Measurements from ENCODE around the gene FTCD. TPM values are rescaled to one million over a fixed set of nuclear protein-coding genes. Genes with fewer than 3 reads are reported as not detected.

FTCD gene
- total and polyA plus RNA-seq, 2 of the 4 experiments (the other 2 are of a cell fraction): 0.55 TPM; not detected in 1

GRCh38 chr21:46088189-46088588, 67.2 kb downstream of the FTCD start:
- dilution Hi-C loops (cut with HindIII; ENCODE audit: low sequenced_read_pairs, unreplicated experiment): no loop called here
- Histone ChIP-seq H3K4me1 (ENCODE audit: control insufficient read depth, insufficient read depth, low read length) (peaks cover 11% of the 10 kb centered on the region), H2AK5ac (ENCODE audit: low read depth, low read length) (no peak overlapping the region; the same call in 1 of the 2 replicates), H3K27me3 (ENCODE audit: control insufficient read depth, insufficient read depth, low read length) (no peaks in the 10 kb centered on the region), H3K9me1 (ENCODE audit: insufficient read depth, low read length) (peaks cover 11% of the 10 kb centered on the region), H3K56ac (ENCODE audit: extremely low read depth, insufficient read depth, low read length) (no peak overlapping the region), H3K9me3 (ENCODE audit: control insufficient read depth, insufficient read depth, low read length) (peaks cover 3% of the 10 kb centered on the region; the same call in 1 of the 2 replicates), H2AK9ac (replicated peaks; ENCODE audit: low read depth, low read length, poor library complexity) (no peak overlapping the region), H3K36me3 (ENCODE audit: control insufficient read depth, insufficient read depth, low read length) (no peaks in the 10 kb centered on the region), H4K20me1 (ENCODE audit: insufficient read depth, low read length) (0 out of 2 replicates have a peak, but pooled peaks cover 3% of the 10 kb centered on the region), H4K8ac (ENCODE audit: low read depth in 2 of 2, low read length in 2 of 2) (no peak overlapping the region), H2AFZ (replicated peaks; ENCODE audit: low read length, poor library complexity) (no peak overlapping the region), H2BK5ac (ENCODE audit: low read depth, low read length, poor library complexity, severe bottlenecking) (no peak overlapping the region), H4K91ac (ENCODE audit: insufficient read depth, low read depth, low read length) (no peak overlapping the region), H3K27ac (ENCODE audit: insufficient read depth, low read length) (no peak overlapping the region), H3K18ac (ENCODE audit: low read depth, low read length) (no peak overlapping the region), H3K14ac (replicated peaks; ENCODE audit: low read depth, low read length) (no peak overlapping the region), H3K4me3 (ENCODE audit: insufficient read depth, low read depth, low read length) (no peak overlapping the region), H3K4ac (ENCODE audit: low read depth, low read length) (no peak overlapping the region), H3K4me2 (ENCODE audit: low read depth, low read length) (no peak overlapping the region), H2BK20ac (ENCODE audit: low read depth, low read length) (no peak overlapping the region), H3K79me1 (ENCODE audit: low read depth in 1 of 2, low read length in 2 of 2) (peaks cover 0 to 15% of the 10 kb centered on the region in 2 experiments; a peak in 2 of 4 replicates), H2BK120ac (ENCODE audit: low read depth, low read length) (no peak overlapping the region), H3K23ac (ENCODE audit: low read depth, low read length) (no peak overlapping the region), H2BK15ac (ENCODE audit: low read depth, low read length) (no peak overlapping the region), H4K5ac (ENCODE audit: low read depth, low read length) (no peak overlapping the region), H3K9ac (ENCODE audit: low read depth, low read length) (no peak overlapping the region)
- no TSS peak for BruUV-seq (replicated peaks)
- in situ Hi-C loops (cut with MboI; ENCODE audit: low sequenced_read_pairs): no loop called here
- no peak for TF ChIP-seq FOS (IDR thresholded peaks at IDR 0.05; ENCODE audit: low read depth, low read length)
- no peak for TF ChIP-seq MAFK (IDR thresholded peaks at IDR 0.05; ENCODE audit: low read depth, low read length)
- intact Hi-C loops (cut with micrococcal nuclease): no loop called here
- no CpG with 5 or more reads among the region's 2 CpGs for WGBS, 2 experiments (ENCODE audit: extremely low coverage in 2 of 2, insufficient read length in 1 of 2)
- ChIA-PET POLR2A (ENCODE audit: unreplicated experiment) (no interaction called here), CTCF (interaction anchor here (0.7 to 0.8 kb wide), 2 partner anchors 21 to 52 kb away, joined by 3 read pairs; no protein-coding TSS in a partner anchor)
- DNase-seq (no peak), ATAC-seq (ENCODE audit: low read depth) (no peak)
